HUES48 (cell line): ENCODE measurements around the gene OR6V1.

ENCODE experiments used
- H3K27ac ChIP-seq: one replicate; pipeline ENCODE4 v1.7.0; 2013; ENCODE audit warnings: low read depth, low read length, inconsistent platforms
- H3K27me3 ChIP-seq: 2 replicates; pipeline ENCODE4 v1.6.1; 2013; ENCODE audit warnings: mild to moderate bottlenecking, low read length; ENCODE audit not compliant: control insufficient read depth, insufficient read depth
- H3K36me3 ChIP-seq: 2 replicates; pipeline ENCODE4 v1.6.1; 2013; ENCODE audit warnings: low read length; ENCODE audit not compliant: control insufficient read depth, insufficient read depth
- H3K4me1 ChIP-seq: 2 replicates; pipeline ENCODE4 v1.6.1; 2013; ENCODE audit warnings: mild to moderate bottlenecking, low read length; ENCODE audit not compliant: control insufficient read depth, insufficient read depth
- H3K4me3 ChIP-seq: 2 replicates; pipeline ENCODE4 v1.5.1; 2013; ENCODE audit warnings: mild to moderate bottlenecking, low read depth, low read length
- H3K9ac ChIP-seq: 2 replicates; pipeline ENCODE4 v1.6.1; 2013; ENCODE audit warnings: mild to moderate bottlenecking, low read depth, low read length, moderate library complexity
- H3K9me3 ChIP-seq: 2 replicates; pipeline ENCODE4 v1.6.1; 2013; ENCODE audit warnings: low read length; ENCODE audit not compliant: control insufficient read depth, insufficient read depth

The OR6V1 gene

GRCh38 chr7:143042790-143043271 is 9.3 kb upstream of the OR6V1 start:
- H3K36me3 ChIP-seq, result no peaks in the 10 kb centered on the region
- no peak overlapping the region for H3K4me3 ChIP-seq
- no peaks in the 10 kb centered on the region for H3K27me3 ChIP-seq
- no peak overlapping the region for H3K9ac ChIP-seq
- H3K4me1 ChIP-seq, result no peaks in the 10 kb centered on the region
- H3K9me3 ChIP-seq, result no peaks in the 10 kb centered on the region
- H3K27ac ChIP-seq, result no peak overlapping the region

GRCh38 chr7:143043391-143043790 is 8.8 kb upstream of the OR6V1 start:
- Histone ChIP-seq H3K9ac (no peak overlapping the region), H3K27ac (no peak overlapping the region), H3K27me3 (no peaks in the 10 kb centered on the region), H3K9me3 (no peaks in the 10 kb centered on the region), H3K4me3 (no peak overlapping the region), H3K36me3 (no peaks in the 10 kb centered on the region), H3K4me1 (no peaks in the 10 kb centered on the region)

DNA sequence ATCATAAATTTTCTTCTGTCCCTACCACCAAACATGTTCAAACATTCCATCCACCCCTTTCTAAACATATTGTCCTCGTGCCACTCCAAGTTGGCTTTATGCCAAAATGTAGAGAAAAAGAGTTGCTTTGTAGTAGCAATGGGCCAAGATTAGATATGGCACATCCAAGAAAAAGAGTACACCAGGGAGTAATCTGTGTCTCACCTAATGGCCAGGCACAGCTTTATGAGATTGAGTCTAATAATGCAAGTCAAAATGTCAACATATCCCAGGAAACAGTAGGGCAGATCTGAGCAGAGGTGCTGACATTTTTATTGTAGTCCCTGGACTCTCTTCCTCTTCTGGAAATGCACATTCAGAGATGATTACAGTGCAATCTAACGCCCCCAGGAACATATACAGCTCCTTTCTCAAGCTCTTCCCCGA is 5.7 kb upstream of the OR6V1 start:
- Histone ChIP-seq H3K9ac (no peak overlapping the region), H3K9me3 (no peaks in the 10 kb centered on the region), H3K27me3 (no peaks in the 10 kb centered on the region), H3K4me3 (no peak overlapping the region), H3K4me1 (no peaks in the 10 kb centered on the region), H3K27ac (no peak overlapping the region), H3K36me3 (no peaks in the 10 kb centered on the region)

DNA sequence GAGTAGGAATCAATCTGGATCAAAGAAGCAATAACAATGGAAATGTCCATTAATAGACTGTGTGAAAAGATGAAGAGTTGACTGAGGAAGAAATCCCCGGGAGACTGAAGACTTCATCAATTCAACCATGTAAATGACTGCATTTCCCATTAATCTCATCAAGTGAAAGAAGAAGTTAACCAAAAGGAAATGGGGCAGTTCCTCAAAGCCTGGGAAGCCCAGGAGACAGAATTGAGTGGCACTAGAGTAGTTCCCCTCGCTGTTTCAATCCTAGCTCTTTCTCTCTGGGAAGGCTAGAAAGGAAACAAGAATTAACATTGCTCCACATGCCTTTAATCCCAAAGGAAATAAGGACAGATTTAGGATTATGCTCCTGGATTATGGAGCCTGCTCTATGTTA is 4.8 kb upstream of the OR6V1 start:
- Histone ChIP-seq H3K36me3 (no peaks in the 10 kb centered on the region), H3K4me3 (no peak overlapping the region), H3K27me3 (no peaks in the 10 kb centered on the region), H3K9me3 (no peaks in the 10 kb centered on the region), H3K9ac (no peak overlapping the region), H3K27ac (no peak overlapping the region), H3K4me1 (no peaks in the 10 kb centered on the region)

- Histone ChIP-seq H3K4me1 (no peaks in the 10 kb centered on the region), H3K4me3 (no peak overlapping the region), H3K27ac (no peak overlapping the region), H3K36me3 (no peaks in the 10 kb centered on the region), H3K9ac (no peak overlapping the region), H3K9me3 (no peaks in the 10 kb centered on the region), H3K27me3 (no peaks in the 10 kb centered on the region)
Measured at GRCh38 chr7:143048827-143049226, 3.3 kb upstream of the OR6V1 start.

DNA sequence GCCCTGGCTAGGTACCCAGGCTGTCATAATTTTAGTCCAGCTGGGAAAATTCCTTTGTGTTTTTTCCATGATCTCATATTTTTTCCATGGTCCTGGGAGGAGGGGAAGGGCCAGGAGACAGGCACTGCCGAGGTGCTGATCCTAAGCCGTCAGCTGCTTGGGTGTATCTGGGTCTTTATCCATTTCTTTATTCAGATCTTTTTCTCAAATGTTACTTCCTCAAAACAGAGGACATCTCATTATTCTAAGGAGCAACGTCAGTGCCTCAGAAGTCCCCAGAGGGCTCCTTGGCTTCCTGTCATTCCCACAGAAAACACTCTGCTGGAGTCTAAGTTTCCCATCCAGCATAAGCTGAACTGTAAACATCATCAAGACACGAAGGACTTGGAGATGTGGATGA is 2.8 kb upstream of the OR6V1 start:
- H3K27me3 ChIP-seq, result no peaks in the 10 kb centered on the region
- H3K36me3 ChIP-seq, result no peaks in the 10 kb centered on the region
- no peak overlapping the region for H3K27ac ChIP-seq
- no peak overlapping the region for H3K4me3 ChIP-seq
- H3K9me3 ChIP-seq, result no peaks in the 10 kb centered on the region
- H3K9ac ChIP-seq, result no peak overlapping the region
- no peaks in the 10 kb centered on the region for H3K4me1 ChIP-seq

DNA sequence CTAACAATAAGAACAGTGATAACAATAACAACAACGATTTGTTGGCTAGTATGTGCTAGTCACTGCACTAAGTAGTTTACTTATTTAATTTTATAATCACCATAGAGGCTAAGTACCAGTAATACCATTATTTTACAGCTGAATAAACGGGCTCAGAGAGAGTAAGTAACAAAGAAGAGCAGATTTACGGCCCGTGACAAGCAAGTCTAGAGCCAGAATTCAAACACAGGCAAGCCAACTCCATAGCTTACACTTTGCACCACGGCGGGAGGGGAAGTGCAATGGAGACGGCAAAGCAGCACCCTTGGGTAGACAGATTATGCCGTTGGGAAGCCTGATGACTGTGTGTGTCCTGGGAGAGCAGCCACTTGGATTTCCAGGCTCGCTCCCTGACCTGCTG is 1.2 kb upstream of the OR6V1 start:
- Histone ChIP-seq H3K27me3 (no peaks in the 10 kb centered on the region), H3K9me3 (no peaks in the 10 kb centered on the region), H3K4me1 (no peaks in the 10 kb centered on the region), H3K27ac (no peak overlapping the region), H3K4me3 (no peak overlapping the region), H3K36me3 (no peaks in the 10 kb centered on the region), H3K9ac (no peak overlapping the region)

DNA sequence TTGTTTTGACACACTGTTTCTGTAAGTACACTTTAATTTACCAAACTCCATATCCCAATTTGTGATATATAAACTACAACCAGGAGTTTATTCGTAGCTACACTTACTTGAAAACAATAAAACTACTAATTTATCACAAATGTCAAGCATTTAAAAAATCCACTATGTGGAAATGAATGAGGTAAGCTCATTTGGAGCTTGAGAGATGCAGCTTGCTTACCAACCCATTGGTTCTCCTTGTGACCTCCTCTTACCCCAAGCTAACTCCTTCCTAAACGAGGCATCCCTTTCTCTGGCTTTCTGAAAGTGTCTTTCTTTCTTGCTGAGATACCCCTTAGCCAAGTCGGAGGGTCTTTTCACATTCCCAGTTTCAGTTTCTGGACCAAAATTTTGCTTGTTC is 2.5 kb downstream of the OR6V1 start:
- H3K4me3 ChIP-seq, result no peak overlapping the region
- H3K9me3 ChIP-seq, result no peaks in the 10 kb centered on the region
- H3K27me3 ChIP-seq, result no peaks in the 10 kb centered on the region
- no peak overlapping the region for H3K9ac ChIP-seq
- no peaks in the 10 kb centered on the region for H3K4me1 ChIP-seq
- H3K27ac ChIP-seq, result no peak overlapping the region
- no peaks in the 10 kb centered on the region for H3K36me3 ChIP-seq

DNA sequence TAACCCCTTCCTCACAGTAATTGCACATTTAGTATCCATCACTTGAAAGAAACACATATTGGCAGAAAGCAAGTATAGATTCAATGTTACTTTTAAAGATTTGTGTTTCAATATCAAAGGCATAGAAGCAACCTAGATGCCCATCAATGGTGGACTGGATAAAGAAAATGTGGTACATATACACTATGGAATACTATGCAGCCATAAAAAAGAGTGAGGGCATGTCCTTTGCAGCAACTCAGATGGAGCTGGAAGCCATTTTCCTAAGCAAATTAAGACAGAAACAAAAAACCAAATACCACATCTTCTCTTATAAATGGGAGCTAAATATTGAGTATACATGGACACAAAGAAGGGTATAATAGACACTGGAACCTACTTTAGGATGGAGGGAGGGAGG is 3.6 kb downstream of the OR6V1 start:
- H3K4me1 ChIP-seq, result no peaks in the 10 kb centered on the region
- no peaks in the 10 kb centered on the region for H3K36me3 ChIP-seq
- no peaks in the 10 kb centered on the region for H3K9me3 ChIP-seq
- H3K27ac ChIP-seq, result no peak overlapping the region
- H3K4me3 ChIP-seq, result no peak overlapping the region
- no peaks in the 10 kb centered on the region for H3K27me3 ChIP-seq
- no peak overlapping the region for H3K9ac ChIP-seq

DNA sequence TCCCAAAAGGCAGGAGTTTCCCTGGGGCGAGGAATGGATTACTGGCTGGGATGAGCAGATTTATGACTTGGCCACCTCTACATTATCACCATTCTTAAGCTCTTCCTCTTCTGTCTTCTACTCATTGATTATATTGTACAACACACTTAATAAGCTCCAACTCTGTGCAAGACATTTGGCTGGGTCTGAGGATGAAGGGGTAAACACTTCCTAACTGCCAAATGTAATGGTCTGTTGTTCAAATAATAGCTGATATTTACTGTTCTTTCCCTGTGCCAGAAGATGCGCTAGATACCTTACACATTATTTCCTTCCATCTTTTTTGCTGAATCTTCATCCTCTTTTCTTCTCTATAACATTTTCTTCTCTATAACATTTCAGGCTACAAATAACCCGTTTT is 11.6 kb downstream of the OR6V1 start:
- H3K27me3 ChIP-seq, result no peaks in the 10 kb centered on the region
- no peak overlapping the region for H3K27ac ChIP-seq
- no peak overlapping the region for H3K9ac ChIP-seq
- H3K4me1 ChIP-seq, result no peaks in the 10 kb centered on the region
- H3K9me3 ChIP-seq, result peaks cover 4% of the 10 kb centered on the region; the same call in 1 of the 2 replicates
- H3K4me3 ChIP-seq, result no peak overlapping the region
- no peaks in the 10 kb centered on the region for H3K36me3 ChIP-seq

GRCh38 chr7:143068446-143068845 is 16.3 kb downstream of the OR6V1 start:
- H3K27me3 ChIP-seq, result no peaks in the 10 kb centered on the region
- H3K36me3 ChIP-seq, result no peaks in the 10 kb centered on the region
- no peaks in the 10 kb centered on the region; the same call in 1 of the 2 replicates for H3K4me1 ChIP-seq
- H3K9me3 ChIP-seq, result no peaks in the 10 kb centered on the region
- H3K4me3 ChIP-seq, result no peak overlapping the region
- H3K27ac ChIP-seq, result no peak overlapping the region
- H3K9ac ChIP-seq, result no peak overlapping the region
